ENCODE measurements around the gene PRDM12. TPM values are rescaled to one million over a fixed set of nuclear protein-coding genes. Genes with fewer than 3 reads are reported as not detected.

The PRDM12 gene
- polyA plus RNA-seq, 1 of the 3 experiments (the other 2 are of a cell fraction) = 0.08 TPM

GRCh38 chr9:130668196-130668595 is 3.8 kb downstream of the PRDM12 start:
- Histone ChIP-seq H3K9me3 (no peaks in the 10 kb centered on the region), H3K9me2 (no peaks in the 10 kb centered on the region), H3F3A (replicated peaks; ENCODE audit: insufficient read depth) (no peaks in the 10 kb centered on the region), H3K4me2 (no peak overlapping the region), H3K27me3 (ENCODE audit: insufficient read depth) (peaks cover 42% of the 10 kb centered on the region), H3K9ac (no peak overlapping the region), H3K4me1 (ENCODE audit: control insufficient read depth in 1 of 2, insufficient read depth in 2 of 2, low read depth in 1 of 2, low read length in 1 of 2) (peaks cover 0 to 2% of the 10 kb centered on the region in 2 experiments; a peak in 1 of 4 replicates), H2AFZ (ENCODE audit: low read depth) (no peak overlapping the region), H3K79me2 (ENCODE audit: insufficient read depth) (no peaks in the 10 kb centered on the region), H4K20me1 (ENCODE audit: insufficient read depth) (no peaks in the 10 kb centered on the region), H3K4me3 (ENCODE audit: low read depth in 2 of 2, low read length in 1 of 2) (no peak overlapping the region), H3K36me3 (replicated peaks in 1 of 2; ENCODE audit: control insufficient read depth in 1 of 2, insufficient read depth in 2 of 2, low read length in 1 of 2) (no peaks in the 10 kb centered on the region), H3K27ac (ENCODE audit: low read depth in 2 of 2, low read length in 1 of 2) (no peak overlapping the region)
- POLR2A ChIA-PET = no interaction called here
- DNase-seq = no peak
- no peak for TF ChIP-seq FOXJ3 (CRISPR knock-in tag; IDR thresholded peaks at IDR 0.05)
- no peak for TF ChIP-seq CHD2 (IDR thresholded peaks at IDR 0.05; ENCODE audit: low read length, partially characterized antibody)
- no peak for TF ChIP-seq TAF1 (IDR thresholded peaks at IDR 0.05; ENCODE audit: borderline replicate concordance, low read depth, low read length)
- no peak for TF ChIP-seq MXI1 (IDR thresholded peaks at IDR 0.05; ENCODE audit: low read depth, low read length)
- TF ChIP-seq GABPA (IDR thresholded peaks at IDR 0.05; ENCODE audit: low read depth) = no peak
- TF ChIP-seq TCF12 (IDR thresholded peaks at IDR 0.05) = no peak
- no peak for TF ChIP-seq USF2 (IDR thresholded peaks at IDR 0.05; ENCODE audit: borderline replicate concordance, low read depth, low read length)
- TF ChIP-seq RFX5 (IDR thresholded peaks at IDR 0.05; ENCODE audit: low read length) = no peak
- no peak for TF ChIP-seq MAX (IDR thresholded peaks at IDR 0.05; ENCODE audit: low read depth)
- TF ChIP-seq ELF1 (IDR thresholded peaks at IDR 0.05) = no peak
- TF ChIP-seq USF1 (IDR thresholded peaks at IDR 0.05; ENCODE audit: borderline replicate concordance, low read depth) = no peak
- TF ChIP-seq EP300 (IDR thresholded peaks at IDR 0.05; ENCODE audit: borderline replicate concordance in 1 of 2, low read depth in 1 of 2, low read length in 1 of 2) = no peak
- no peak for TF ChIP-seq CTCF (IDR thresholded peaks at IDR 0.05)
- TF ChIP-seq POLR2AphosphoS5 (IDR thresholded peaks at IDR 0.05; ENCODE audit: low read depth, low read length) = no peak
- 88% methylated on average over 12 of the region's 13 CpGs for WGBS (ENCODE audit: low lambda C conversion rate)
- CTCF ChIA-PET = interaction anchor here (0.7 to 2.5 kb wide), 5 partner anchors 14 to 615 kb away, joined by 3 to 7 read pairs (median 3); partner anchors contain the start of gene GPR107

DNA sequence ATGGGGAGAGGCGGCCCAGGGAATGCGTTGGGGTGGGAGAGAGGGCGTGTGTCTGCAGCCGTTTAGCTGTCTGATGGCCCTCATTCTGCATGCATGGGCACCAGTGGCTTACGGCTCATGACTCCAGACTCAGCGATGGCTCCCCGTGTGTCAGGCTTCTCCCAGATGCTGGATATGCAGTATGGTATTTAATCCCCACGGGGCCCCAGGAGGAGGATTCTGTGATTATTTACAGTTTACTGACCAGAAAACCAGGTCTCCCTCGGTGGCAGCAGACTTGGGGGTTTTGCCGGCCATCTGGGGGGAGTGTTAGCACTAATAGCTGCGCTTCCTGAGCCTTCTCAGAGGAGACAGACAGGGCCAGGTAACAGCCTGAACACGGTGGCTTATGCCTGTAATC is 4.3 kb downstream of the PRDM12 start:
- no peaks in the 10 kb centered on the region for H3K79me2 ChIP-seq (ENCODE audit: insufficient read depth)
- no peak overlapping the region for H2AFZ ChIP-seq (ENCODE audit: low read depth)
- CTCF ChIA-PET = interaction anchor here (1.0 to 2.5 kb wide), 4 partner anchors 13 to 208 kb away, joined by 3 to 7 read pairs (median 4); no protein-coding TSS in a partner anchor
- WGBS (ENCODE audit: low lambda C conversion rate) = 80% methylated on average over 9 of the region's 12 CpGs
- H3K4me1 ChIP-seq (ENCODE audit: control insufficient read depth in 1 of 2, insufficient read depth in 2 of 2, low read depth in 1 of 2, low read length in 1 of 2) = peaks cover 0 to 2% of the 10 kb centered on the region in 2 experiments; a peak in 1 of 4 replicates
- H3K9me3 ChIP-seq = no peaks in the 10 kb centered on the region
- H3K27ac ChIP-seq (ENCODE audit: low read depth in 2 of 2, low read length in 1 of 2) = no peak overlapping the region
- no peaks in the 10 kb centered on the region for H3K9me2 ChIP-seq
- H3F3A ChIP-seq (replicated peaks; ENCODE audit: insufficient read depth) = no peaks in the 10 kb centered on the region
- no peaks in the 10 kb centered on the region for H3K36me3 ChIP-seq (replicated peaks in 1 of 2; ENCODE audit: control insufficient read depth in 1 of 2, insufficient read depth in 2 of 2, low read length in 1 of 2)
- H3K4me2 ChIP-seq = no peak overlapping the region
- POLR2A ChIA-PET = no interaction called here
- no peaks in the 10 kb centered on the region for H4K20me1 ChIP-seq (ENCODE audit: insufficient read depth)
- DNase-seq = no peak
- H3K27me3 ChIP-seq (ENCODE audit: insufficient read depth) = peaks cover 37% of the 10 kb centered on the region
- no peak overlapping the region for H3K4me3 ChIP-seq (ENCODE audit: low read depth in 2 of 2, low read length in 1 of 2)
- no peak overlapping the region for H3K9ac ChIP-seq
- TF ChIP-seq MXI1 (IDR thresholded peaks at IDR 0.05; ENCODE audit: low read depth, low read length) (no peak), MEF2A (IDR thresholded peaks at IDR 0.05; ENCODE audit: borderline replicate concordance, low read depth) (no peak), RAD21 (IDR thresholded peaks at IDR 0.05; ENCODE audit: low read length) (no peak), CHD2 (IDR thresholded peaks at IDR 0.05; ENCODE audit: low read length, partially characterized antibody) (no peak), TCF12 (IDR thresholded peaks at IDR 0.05) (no peak), JUND (IDR thresholded peaks at IDR 0.05) (no peak), CTCF (IDR thresholded peaks at IDR 0.05) (no peak), EP300 (IDR thresholded peaks at IDR 0.05; ENCODE audit: borderline replicate concordance in 1 of 2, low read depth in 1 of 2, low read length in 1 of 2) (no peak), TEAD4 (IDR thresholded peaks at IDR 0.05; ENCODE audit: borderline replicate concordance, insufficient read depth) (no peak), FOXM1 (IDR thresholded peaks at IDR 0.05; ENCODE audit: low read depth) (no peak), EZH2phosphoT487 (IDR thresholded peaks at IDR 0.05; ENCODE audit: borderline replicate concordance, low read depth) (no peak), NFIC (IDR thresholded peaks at IDR 0.05; ENCODE audit: borderline replicate concordance) (no peak)
- TF ChIP-seq, protein P1, sequence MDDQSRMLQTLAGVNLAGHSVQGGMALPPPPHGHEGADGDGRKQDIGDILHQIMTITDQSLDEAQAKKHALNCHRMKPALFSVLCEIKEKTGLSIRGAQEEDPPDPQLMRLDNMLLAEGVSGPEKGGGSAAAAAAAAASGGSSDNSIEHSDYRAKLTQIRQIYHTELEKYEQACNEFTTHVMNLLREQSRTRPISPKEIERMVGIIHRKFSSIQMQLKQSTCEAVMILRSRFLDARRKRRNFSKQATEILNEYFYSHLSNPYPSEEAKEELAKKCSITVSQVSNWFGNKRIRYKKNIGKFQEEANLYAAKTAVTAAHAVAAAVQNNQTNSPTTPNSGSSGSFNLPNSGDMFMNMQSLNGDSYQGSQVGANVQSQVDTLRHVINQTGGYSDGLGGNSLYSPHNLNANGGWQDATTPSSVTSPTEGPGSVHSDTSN (IDR thresholded peaks at IDR 0.05) = no peak

All from SK-N-SH (cell line).